HepG2 (cell line): ENCODE results near the gene RARA. TPM values are rescaled to one million over a fixed set of nuclear protein-coding genes. Genes with fewer than 3 reads are reported as not detected.

ENCODE experiments used
- ATF7 ChIP-seq, 2 experiments: fragments of 450-650 bp in 1 of 2; sonication (generic) in 1 of 2; formaldehyde crosslinking in 1 of 2; IDR thresholded peaks; 2 replicates each; pipeline versions ENCODE4 v1.4.0 to v1.6.1; 2016 to 2020; ENCODE audit warnings: antibody characterized with exemption in 1 of 2, mild to moderate bottlenecking in 1 of 2, missing genetic modification reagents in 1 of 2
- CBFB ChIP-seq: sonication (generic); formaldehyde crosslinking; IDR thresholded peaks from 2 replicates; pipeline ENCODE4 v1.4.0; 2020; ENCODE audit warnings: missing genetic modification reagents
- ELF3 ChIP-seq: IDR thresholded peaks from 2 replicates; pipeline ENCODE4 v1.6.1; 2016; ENCODE audit warnings: missing genetic modification reagents, missing compliant biosample characterization
- ELF4 ChIP-seq: sonication (generic); formaldehyde crosslinking; IDR thresholded peaks from 2 replicates; pipeline ENCODE4 v1.5.0; 2020; ENCODE audit warnings: missing genetic modification reagents, mild to moderate bottlenecking, moderate library complexity, borderline replicate concordance
- HHEX ChIP-seq: IDR thresholded peaks from 2 replicates; pipeline ENCODE4 v1.6.1; 2016; ENCODE audit warnings: control low read depth
- HNRNPLL ChIP-seq: fragments of 200-400 bp; formaldehyde crosslinking; IDR thresholded peaks from 2 replicates; pipeline ENCODE4 v1.6.1; 2017; ENCODE audit warnings: mild to moderate bottlenecking, low read depth, low read length; ENCODE audit not compliant: poor library complexity, severe bottlenecking
- MAF1 ChIP-seq: sonication (generic); formaldehyde crosslinking; IDR thresholded peaks from 2 replicates; pipeline ENCODE4 v1.5.0; 2020; ENCODE audit warnings: missing genetic modification reagents, borderline replicate concordance
- MAZ ChIP-seq, 2 experiments: sonication (generic) in 1 of 2; formaldehyde crosslinking in 1 of 2; IDR thresholded peaks; 2 replicates each; pipeline versions ENCODE4 v1.5.0 to v1.6.1; 2012 to 2020; ENCODE audit warnings: low read depth in 2 of 2, mild to moderate bottlenecking in 2 of 2, borderline replicate concordance in 1 of 2, improper control_type of control experiment in 1 of 2, low read length in 1 of 2, missing genetic modification reagents in 1 of 2, moderate library complexity in 1 of 2
- MLLT10 ChIP-seq: sonication (generic); formaldehyde crosslinking; IDR thresholded peaks from 2 replicates; pipeline ENCODE4 v1.4.0; 2020; ENCODE audit warnings: missing genetic modification reagents
- RELA ChIP-seq: sonication (generic); formaldehyde crosslinking; IDR thresholded peaks from 2 replicates; pipeline ENCODE4 v1.4.0; 2020; ENCODE audit warnings: missing genetic modification reagents
- RXRB ChIP-seq: IDR thresholded peaks from 2 replicates; pipeline ENCODE4 v1.6.1; 2016; ENCODE audit warnings: borderline replicate concordance, missing genetic modification reagents, missing compliant biosample characterization
- TBL1XR1 ChIP-seq: fragments of 150-350 bp; IDR thresholded peaks from 2 replicates; pipeline ENCODE4 v1.6.1; 2014; ENCODE audit warnings: borderline replicate concordance, low read length; ENCODE audit not compliant: partially characterized antibody
- ZFP37 ChIP-seq: sonication (generic); formaldehyde crosslinking; IDR thresholded peaks from 2 replicates; pipeline ENCODE4 v1.4.0; 2020; ENCODE audit warnings: missing genetic modification reagents, borderline replicate concordance
- ZNF230 ChIP-seq: sonication (generic); formaldehyde crosslinking; IDR thresholded peaks from 2 replicates; pipeline ENCODE4 v1.4.0; 2020; ENCODE audit warnings: mild to moderate bottlenecking, missing genetic modification reagents
- ZNF382 ChIP-seq: sonication (generic); formaldehyde crosslinking; IDR thresholded peaks from 2 replicates; pipeline ENCODE4 v1.5.0; 2020; ENCODE audit warnings: missing genetic modification reagents, mild to moderate bottlenecking, borderline replicate concordance
- ZNF441 ChIP-seq: sonication (generic); formaldehyde crosslinking; IDR thresholded peaks from 2 replicates; pipeline ENCODE4 v1.7.0; 2021; ENCODE audit warnings: missing genetic modification reagents, borderline replicate concordance
- ZNF510 ChIP-seq: sonication (generic); formaldehyde crosslinking; IDR thresholded peaks from 2 replicates; pipeline ENCODE4 v1.4.0; 2020; ENCODE audit warnings: low read depth, mild to moderate bottlenecking, missing genetic modification reagents
- ZNF777 ChIP-seq: sonication (generic); formaldehyde crosslinking; IDR thresholded peaks from 2 replicates; pipeline ENCODE4 v1.4.0; 2020; ENCODE audit warnings: missing genetic modification reagents
- polyA plus RNA-seq, 8 experiments: library from polyadenylated mRNA; depleted of rRNA in 3 of 8; stranded (reverse) in 7 of 8; unstranded in 1 of 8; fragments of >200 nt; fragmentation: Illumina TruSeq in 4 of 8; extraction: Trizol in 4 of 8; gene quantifications; 2 replicates each; pipeline versions ENCODE4 v1.2.1 to v1.2.3, GENCODE V29; 2011 to 2016; ENCODE audit warnings: low read depth in 4 of 8, missing spikeins in 1 of 8, mixed read lengths in 1 of 8; ENCODE audit not compliant: insufficient read depth in 1 of 8
- total RNA-seq, 5 experiments: library from RNA; depleted of rRNA; stranded (reverse); fragments of >200 nt; fragmentation: Illumina TruSeq; extraction: Trizol; gene quantifications; 2 replicates each; pipeline ENCODE4 v1.2.3, GENCODE V29; 2016; ENCODE audit warnings: low read depth in 1 of 5
- TF ChIP-seq, protein P1 (sequence below): sonication (generic); formaldehyde crosslinking; IDR thresholded peaks from 2 replicates; pipeline ENCODE4 v1.8.1; 2023; ENCODE audit warnings: missing genetic modification reagents, inconsistent platforms, borderline replicate concordance
- TF ChIP-seq, protein P2 (sequence below): sonication (generic); formaldehyde crosslinking; IDR thresholded peaks from 2 replicates; pipeline ENCODE4 v1.5.0; 2020; ENCODE audit warnings: mild to moderate bottlenecking, missing genetic modification reagents, borderline replicate concordance
- TF ChIP-seq, protein P3 (sequence below): sonication (generic); formaldehyde crosslinking; IDR thresholded peaks from 2 replicates; pipeline ENCODE4 v1.5.0; 2020; ENCODE audit warnings: mild to moderate bottlenecking, missing genetic modification reagents
- TF ChIP-seq, protein P4 (sequence below): sonication (generic); formaldehyde crosslinking; IDR thresholded peaks from 2 replicates; pipeline ENCODE4 v1.4.0; 2020; ENCODE audit warnings: missing genetic modification reagents

Gene RARA
- total and polyA plus RNA-seq, 2 of the 13 experiments (the other 11 are each of a cell fraction or from before 2014, with no cell fraction given), result 6.4 to 8.6 TPM

DNA sequence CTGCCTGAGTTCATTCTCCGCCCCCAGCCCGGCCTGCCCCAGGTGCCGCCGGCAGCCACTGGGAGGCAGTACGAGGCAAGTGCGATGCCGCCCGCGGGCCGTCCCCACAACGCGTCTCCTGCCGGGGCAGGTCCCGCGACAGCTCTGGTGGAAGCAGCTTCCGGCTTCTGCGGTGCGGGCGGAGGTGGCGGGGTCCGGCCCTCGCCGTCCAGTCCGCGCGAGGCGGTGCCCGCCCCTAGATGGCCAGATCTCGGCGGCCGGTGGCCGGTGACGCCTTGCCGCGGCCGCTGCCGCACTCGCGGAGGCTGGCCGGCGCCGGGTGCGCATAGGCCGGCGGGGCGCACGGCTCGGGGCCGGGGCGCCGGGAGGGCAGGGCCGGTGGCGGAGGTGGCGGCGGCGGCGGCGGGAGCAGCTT lies 53.7 kb downstream of the RARA start (continued):
- TF ChIP-seq, protein P1, sequence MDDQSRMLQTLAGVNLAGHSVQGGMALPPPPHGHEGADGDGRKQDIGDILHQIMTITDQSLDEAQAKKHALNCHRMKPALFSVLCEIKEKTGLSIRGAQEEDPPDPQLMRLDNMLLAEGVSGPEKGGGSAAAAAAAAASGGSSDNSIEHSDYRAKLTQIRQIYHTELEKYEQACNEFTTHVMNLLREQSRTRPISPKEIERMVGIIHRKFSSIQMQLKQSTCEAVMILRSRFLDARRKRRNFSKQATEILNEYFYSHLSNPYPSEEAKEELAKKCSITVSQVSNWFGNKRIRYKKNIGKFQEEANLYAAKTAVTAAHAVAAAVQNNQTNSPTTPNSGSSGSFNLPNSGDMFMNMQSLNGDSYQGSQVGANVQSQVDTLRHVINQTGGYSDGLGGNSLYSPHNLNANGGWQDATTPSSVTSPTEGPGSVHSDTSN (CRISPR knock-in tag), result no peak; the same call in 1 of the 2 replicates
- TF ChIP-seq MAF1 (CRISPR knock-in tag), result no peak
- peak; percentile 98 for TF ChIP-seq ZNF777 (CRISPR knock-in tag)
- TF ChIP-seq CBFB (CRISPR knock-in tag), result peak; percentile 95
- peak; percentile 95 for TF ChIP-seq HNRNPLL
- TF ChIP-seq RELA (CRISPR knock-in tag), result peak; percentile 35; the same call in 1 of the 2 replicates
- TF ChIP-seq HHEX (CRISPR knock-in tag), result no peak
- TF ChIP-seq ZNF382 (CRISPR knock-in tag), result no peak
- TF ChIP-seq ATF7 (IDR thresholded peaks at IDR 0.05), result no peak
- peak; percentile 27; the same call in 1 of the 2 replicates for TF ChIP-seq ATF7 (CRISPR knock-in tag; IDR thresholded peaks at IDR 0.05)
- TF ChIP-seq TBL1XR1, result no peak
- 0 out of 2 replicates have a peak, but pooled peaks have one; percentile 42 for TF ChIP-seq ZFP37
- TF ChIP-seq, protein P2, sequence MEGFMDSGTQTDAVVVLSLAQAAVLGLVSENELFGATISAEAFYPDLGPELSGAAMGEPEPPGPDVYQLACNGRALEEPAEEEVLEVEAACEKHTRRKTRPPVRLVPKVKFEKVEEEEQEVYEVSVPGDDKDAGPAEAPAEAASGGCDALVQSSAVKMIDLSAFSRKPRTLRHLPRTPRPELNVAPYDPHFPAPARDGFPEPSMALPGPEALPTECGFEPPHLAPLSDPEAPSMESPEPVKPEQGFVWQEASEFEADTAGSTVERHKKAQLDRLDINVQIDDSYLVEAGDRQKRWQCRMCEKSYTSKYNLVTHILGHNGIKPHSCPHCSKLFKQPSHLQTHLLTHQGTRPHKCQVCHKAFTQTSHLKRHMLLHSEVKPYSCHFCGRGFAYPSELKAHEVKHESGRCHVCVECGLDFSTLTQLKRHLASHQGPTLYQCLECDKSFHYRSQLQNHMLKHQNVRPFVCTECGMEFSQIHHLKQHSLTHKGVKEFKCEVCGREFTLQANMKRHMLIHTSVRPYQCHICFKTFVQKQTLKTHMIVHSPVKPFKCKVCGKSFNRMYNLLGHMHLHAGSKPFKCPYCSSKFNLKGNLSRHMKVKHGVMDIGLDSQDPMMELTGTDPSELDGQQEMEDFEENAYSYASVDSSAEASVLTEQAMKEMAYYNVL (CRISPR knock-in tag), result peak; percentile 88; the same call in 1 of the 2 replicates
- peak; percentile 83; the same call in 1 of the 2 replicates for TF ChIP-seq ZNF510 (CRISPR knock-in tag)
- peak; percentile 78 for TF ChIP-seq ZNF441
- TF ChIP-seq ZNF230 (CRISPR knock-in tag), result peak; percentile 94
- TF ChIP-seq ELF4, result no peak
- TF ChIP-seq, protein P3, sequence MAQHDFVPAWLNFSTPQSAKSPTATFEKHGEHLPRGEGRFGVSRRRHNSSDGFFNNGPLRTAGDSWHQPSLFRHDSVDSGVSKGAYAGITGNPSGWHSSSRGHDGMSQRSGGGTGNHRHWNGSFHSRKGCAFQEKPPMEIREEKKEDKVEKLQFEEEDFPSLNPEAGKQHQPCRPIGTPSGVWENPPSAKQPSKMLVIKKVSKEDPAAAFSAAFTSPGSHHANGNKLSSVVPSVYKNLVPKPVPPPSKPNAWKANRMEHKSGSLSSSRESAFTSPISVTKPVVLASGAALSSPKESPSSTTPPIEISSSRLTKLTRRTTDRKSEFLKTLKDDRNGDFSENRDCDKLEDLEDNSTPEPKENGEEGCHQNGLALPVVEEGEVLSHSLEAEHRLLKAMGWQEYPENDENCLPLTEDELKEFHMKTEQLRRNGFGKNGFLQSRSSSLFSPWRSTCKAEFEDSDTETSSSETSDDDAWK (CRISPR knock-in tag), result no peak
- peak; percentile 42; the same call in 1 of the 2 replicates for TF ChIP-seq MAZ (IDR thresholded peaks at IDR 0.05; ENCODE audit: borderline replicate concordance, low read depth, low read length)
- TF ChIP-seq MAZ (CRISPR knock-in tag; IDR thresholded peaks at IDR 0.05; ENCODE audit: low read depth), result peak; percentile 93
- no peak for TF ChIP-seq MLLT10 (CRISPR knock-in tag)
- TF ChIP-seq RXRB (CRISPR knock-in tag), result peak; percentile 81
- peak; percentile 95 for TF ChIP-seq ELF3 (CRISPR knock-in tag)
- TF ChIP-seq, protein P4, sequence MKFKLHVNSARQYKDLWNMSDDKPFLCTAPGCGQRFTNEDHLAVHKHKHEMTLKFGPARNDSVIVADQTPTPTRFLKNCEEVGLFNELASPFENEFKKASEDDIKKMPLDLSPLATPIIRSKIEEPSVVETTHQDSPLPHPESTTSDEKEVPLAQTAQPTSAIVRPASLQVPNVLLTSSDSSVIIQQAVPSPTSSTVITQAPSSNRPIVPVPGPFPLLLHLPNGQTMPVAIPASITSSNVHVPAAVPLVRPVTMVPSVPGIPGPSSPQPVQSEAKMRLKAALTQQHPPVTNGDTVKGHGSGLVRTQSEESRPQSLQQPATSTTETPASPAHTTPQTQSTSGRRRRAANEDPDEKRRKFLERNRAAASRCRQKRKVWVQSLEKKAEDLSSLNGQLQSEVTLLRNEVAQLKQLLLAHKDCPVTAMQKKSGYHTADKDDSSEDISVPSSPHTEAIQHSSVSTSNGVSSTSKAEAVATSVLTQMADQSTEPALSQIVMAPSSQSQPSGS (CRISPR knock-in tag), result peak; percentile 75
